C4-2B (cell line): Measurements from ENCODE around the gene CHTF18.

ENCODE experiments used
- CTCF ChIP-seq: fragments of 450-650 bp; conservative IDR thresholded peaks from 2 replicates; pipeline ENCODE4 v1.5.1; 2017; ENCODE audit warnings: mild to moderate bottlenecking
- ZFX ChIP-seq: fragments of 450-650 bp; IDR thresholded peaks from 2 replicates; pipeline ENCODE4 v1.6.1; 2017

DNA sequence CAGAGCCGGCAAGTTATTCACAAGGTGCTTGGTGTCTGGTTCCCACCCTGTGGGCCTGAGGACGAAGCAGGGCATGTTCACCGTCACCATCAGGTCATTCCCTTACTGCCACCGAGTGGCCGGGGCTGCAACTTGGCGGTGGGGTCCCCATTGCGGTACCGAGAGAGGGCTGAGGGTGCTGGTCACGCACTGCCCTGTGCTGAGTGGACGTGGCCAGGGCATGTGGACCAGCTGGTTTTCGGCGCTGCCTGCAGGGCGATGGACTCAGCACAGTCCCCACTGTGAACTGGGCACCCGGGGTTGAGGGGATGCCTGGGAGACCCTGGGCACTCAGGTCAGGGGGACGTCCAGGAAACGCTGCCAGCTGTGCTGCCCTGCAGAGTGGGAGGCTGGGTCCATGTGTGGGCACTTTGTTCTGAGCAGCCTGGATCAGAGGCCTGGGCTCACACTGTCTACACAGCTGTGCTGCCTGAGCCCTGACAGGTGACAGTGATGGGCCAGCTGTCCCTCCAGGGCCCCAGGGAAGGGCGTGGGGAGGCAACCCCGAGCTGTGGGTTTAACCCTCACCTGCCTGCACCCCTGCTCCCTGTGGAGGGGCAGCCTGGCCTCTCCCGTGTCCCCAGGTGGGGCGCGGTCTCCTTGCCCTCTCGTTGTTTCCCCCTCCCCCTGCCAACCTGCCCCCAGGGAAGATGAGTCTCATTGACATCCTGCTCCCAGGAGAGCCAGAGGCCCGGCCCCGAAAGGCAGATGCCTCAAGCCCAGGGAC, 51.4 kb downstream of the CHTF18 start:
- no peak for TF ChIP-seq CTCF
- no peak for TF ChIP-seq ZFX
